ENCODE measurements around the gene NPW. TPM values are rescaled to one million over a fixed set of nuclear protein-coding genes. Genes with fewer than 3 reads are reported as not detected.
A peak's percentile ranks its signal among the peaks of the same experiment; 100 is the strongest.

NPW gene
- total and polyA plus RNA-seq, 9 of the 15 experiments (the other 6 are each of a cell fraction or from before 2014, with no cell fraction given): 0.14 to 4.0 (median 2.6) TPM; not detected in 4

GRCh38 chr16:1972490-1972877 is 47.1 kb upstream of the NPW start:
- FAIRE-seq: no peak
- DNase-seq (ENCODE audit: extremely low read depth in 1 of 4, low spot score in 3 of 4): peak in 1 of 4 experiments; percentile 46

More at GRCh38 chr16:1972490-1972877, 47.1 kb upstream of the NPW start:
- TSS peak; percentile 59 for BruUV-seq (replicated peaks)
- TF ChIP-seq ZBTB7A (IDR thresholded peaks at IDR 0.05; ENCODE audit: borderline replicate concordance, control insufficient read depth, low read depth, low read length) (peak; percentile 67; the same call in 1 of the 2 replicates), HNRNPH1 (optimal IDR thresholded peaks at IDR 0.05; ENCODE audit: low read depth, low read length) (no peak), KLF13 (tag; IDR thresholded peaks at IDR 0.05; ENCODE audit: borderline replicate concordance, low read depth) (0 out of 2 replicates have a peak, but pooled peaks have one; percentile 26), THRA (IDR thresholded peaks at IDR 0.05) (no peak), ETS1 (conservative IDR thresholded peaks at IDR 0.05; ENCODE audit: control insufficient read depth, low read depth, low read length) (0 out of 2 replicates have a peak, but pooled peaks have one; percentile 36), SIN3A (IDR thresholded peaks at IDR 0.05; ENCODE audit: borderline replicate concordance in 2 of 2, control insufficient read depth in 1 of 2, low read depth in 2 of 2, low read length in 2 of 2) (0 out of 4 replicates have a peak, but pooled peaks of 1 of the 2 experiments have one; percentile 69)
- Histone ChIP-seq H3K9me3 (replicated peaks; ENCODE audit: control insufficient read depth, insufficient read depth, low read depth, low read length) (no peaks in the 10 kb centered on the region), H2AFZ (ENCODE audit: low read depth, low read length) (0 out of 2 replicates have a peak overlapping the region, but pooled peaks have one; percentile 68), H3K4me3 (peak overlapping the region; percentile 100), H3K27me3 (ENCODE audit: control insufficient read depth in 2 of 2, insufficient read depth in 2 of 2, low read length in 2 of 2) (no peaks in the 10 kb centered on the region), H3K4me1 (replicated peaks in 1 of 2; ENCODE audit: control insufficient read depth in 2 of 2, insufficient read depth in 2 of 2, low read length in 2 of 2) (peaks cover 7 to 70% of the 10 kb centered on the region in 2 experiments; a peak in 4 of 5 replicates), H3K36me3 (ENCODE audit: control insufficient read depth, insufficient read depth, low read length) (peaks cover 42% of the 10 kb centered on the region; the same call in 2 of the 3 replicates), H3K9me1 (ENCODE audit: control insufficient read depth, insufficient read depth, low read length) (peaks cover 3% of the 10 kb centered on the region), H3K79me2 (ENCODE audit: control insufficient read depth, insufficient read depth, low read length) (peaks cover 38% of the 10 kb centered on the region), H3K4me2 (ENCODE audit: insufficient read depth, low read length) (peak overlapping the region; percentile 91), H4K20me1 (replicated peaks; ENCODE audit: control insufficient read depth, insufficient read depth, low read length) (no peaks in the 10 kb centered on the region), H3K27ac (ENCODE audit: extremely low read depth, low read depth, low read length) (peak overlapping the region; percentile 84), H3K9ac (ENCODE audit: insufficient read depth in 1 of 2, low read depth in 2 of 2, low read length in 2 of 2) (peak overlapping the region; percentile 90 to 99)
- CTCF ChIA-PET (ENCODE audit: low intra/inter-chr PET ratio): no interaction called here
- WGBS (ENCODE audit: insufficient coverage, low coverage, missing lambda C conversion rate): under 1% methylated on average over 22 of the region's 22 CpGs
- POLR2A ChIA-PET: interaction anchor here (1.0 to 2.2 kb wide), 7 partner anchors 8 to 183 kb away, joined by 3 to 16 read pairs (median 7); partner anchors contain the start of genes GFER, NDUFB10, NOXO1 and RPS2
- in situ Hi-C loops (cut with MboI): no loop called here
- intact Hi-C loops (cut with micrococcal nuclease): no loop called here
- ATAC-seq: peak; percentile 61

Data from K562 (cell line).